MM.1S (cell line): Measurements from ENCODE around the gene EDN3.

ENCODE experiments used
- CTCF ChIP-seq: fragments of 300-600 bp; sonication (generic); IDR thresholded peaks from 2 replicates; pipeline ENCODE4 v1.5.1; 2016; ENCODE audit warnings: antibody characterized with exemption, low read length, mixed read lengths
- EZH2 ChIP-seq: fragments of 300-600 bp; sonication (generic); optimal IDR thresholded peaks from 2 replicates; pipeline ENCODE3; 2017; ENCODE audit warnings: low read depth, mild to moderate bottlenecking, antibody characterized with exemption, low read length, mixed read lengths

- TF ChIP-seq EZH2 (no peak), CTCF (no peak)
These were observed 16.7 kb downstream of the EDN3 start for GRCh38 chr20:59316911-59317731.
